Stimulated activated CD4-positive, alpha-beta T cell treated with anti-CD3 and anti-CD28 coated beads, Interleukin-15, amount 100 ng/mL, for 1 hour (primary cell): Measurements from ENCODE around the gene SCG5.

ENCODE experiments used
- DNase-seq, 2 donors: peaks; one replicate each; pipeline ENCODE4 v3.0.0-alpha.2; 2020; ENCODE audit warnings: low read depth in 1 of 2, low spot score in 1 of 2

Gene SCG5

DNA sequence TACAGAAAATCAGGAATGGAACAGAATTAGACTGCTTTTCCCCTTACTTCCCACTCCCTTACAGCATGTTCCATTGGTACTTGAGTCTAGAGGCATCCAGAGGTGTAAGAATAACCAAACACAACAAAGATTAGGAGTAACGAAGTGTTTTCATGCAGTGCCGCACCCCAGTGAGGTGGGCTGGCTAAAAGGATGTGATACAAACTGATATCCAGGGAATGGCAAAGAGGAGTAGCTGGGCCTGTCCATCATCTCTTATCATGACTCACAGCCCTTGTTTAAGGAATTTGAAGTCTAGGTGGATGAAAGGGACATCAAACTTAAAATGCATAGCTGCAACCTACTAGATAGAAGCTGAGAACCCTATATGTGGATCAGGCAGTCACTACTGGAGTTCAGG lies 16.4 kb downstream of the SCG5 start:
- no peak for DNase-seq

DNA sequence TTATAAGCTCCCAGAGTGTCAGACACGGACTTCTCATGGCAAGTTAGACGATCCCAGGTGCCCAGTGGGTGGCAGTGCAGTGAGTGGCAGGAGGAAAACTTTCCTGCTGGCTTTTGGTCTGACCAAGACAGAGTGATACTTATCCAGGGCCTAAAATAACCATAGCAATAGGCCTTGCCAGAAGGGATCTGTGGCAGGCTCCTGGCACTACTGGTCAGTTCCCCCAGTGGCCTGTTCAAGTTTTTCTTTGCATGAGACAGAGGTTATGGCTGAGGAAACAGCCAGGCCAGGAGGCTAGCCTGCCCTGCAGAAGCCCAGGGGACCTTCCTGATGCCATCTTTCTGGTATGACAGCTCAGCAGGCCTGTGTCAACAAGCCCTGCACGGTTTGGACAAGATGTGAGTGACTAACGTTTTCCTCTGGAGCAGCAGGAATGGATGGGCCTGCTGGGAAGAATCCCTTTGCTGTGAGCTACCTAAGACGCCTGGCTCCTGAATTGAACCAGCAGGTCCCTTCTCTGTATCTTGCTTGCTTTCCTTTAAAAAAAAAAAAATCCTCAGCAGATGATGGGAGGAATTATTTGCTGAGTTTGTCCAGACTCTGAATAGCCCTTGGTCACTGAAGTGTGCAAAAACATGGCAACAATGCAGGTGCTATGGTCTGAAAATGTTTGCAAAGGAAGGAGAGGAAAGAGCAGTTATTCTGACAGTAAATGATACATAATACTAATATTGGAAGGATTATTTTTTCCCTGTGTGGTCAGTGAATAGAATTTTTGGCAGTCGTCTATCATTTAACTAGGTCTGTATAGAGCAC lies 18.0 kb downstream of the SCG5 start:
- DNase-seq, result no peak

DNA sequence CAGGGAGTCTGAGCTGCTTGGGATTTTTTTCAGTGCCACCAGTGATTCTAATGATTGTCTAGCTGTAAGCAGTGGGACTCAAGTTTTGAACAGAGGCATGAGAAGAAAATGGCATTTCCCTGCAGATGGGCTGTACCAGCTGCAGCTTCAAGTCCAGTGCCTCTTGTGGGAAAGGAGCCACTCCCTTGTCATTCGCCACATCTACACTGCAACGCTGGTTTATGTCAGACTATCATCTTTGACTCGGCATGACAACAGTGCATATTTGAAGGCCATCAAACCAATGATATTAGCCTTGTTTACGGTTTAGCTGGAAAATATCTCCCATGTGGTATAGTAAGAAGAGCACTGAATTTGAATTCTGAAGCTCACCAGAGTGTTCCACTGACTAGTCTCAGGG lies 22.2 kb downstream of the SCG5 start:
- no peak for DNase-seq

DNA sequence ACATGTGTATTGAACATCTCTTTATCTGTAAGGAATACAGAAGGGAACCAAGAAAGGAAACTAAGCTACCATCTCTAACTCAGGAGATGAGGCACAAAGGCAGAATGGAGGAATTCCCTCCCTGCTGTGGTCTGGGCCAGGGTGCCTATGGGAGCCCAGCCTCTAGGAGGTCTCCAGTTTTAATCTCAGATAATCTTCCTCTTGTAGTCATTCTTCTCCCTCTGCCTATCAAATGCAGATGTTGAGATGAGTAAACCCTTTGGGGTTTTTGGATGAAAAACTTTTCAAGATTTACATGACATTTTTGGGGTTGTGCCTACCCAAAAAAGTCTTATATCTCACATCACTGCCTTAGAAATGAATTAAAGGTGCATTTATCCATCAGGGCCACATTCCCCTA lies 23.3 kb downstream of the SCG5 start:
- DNase-seq, result no peak

DNA sequence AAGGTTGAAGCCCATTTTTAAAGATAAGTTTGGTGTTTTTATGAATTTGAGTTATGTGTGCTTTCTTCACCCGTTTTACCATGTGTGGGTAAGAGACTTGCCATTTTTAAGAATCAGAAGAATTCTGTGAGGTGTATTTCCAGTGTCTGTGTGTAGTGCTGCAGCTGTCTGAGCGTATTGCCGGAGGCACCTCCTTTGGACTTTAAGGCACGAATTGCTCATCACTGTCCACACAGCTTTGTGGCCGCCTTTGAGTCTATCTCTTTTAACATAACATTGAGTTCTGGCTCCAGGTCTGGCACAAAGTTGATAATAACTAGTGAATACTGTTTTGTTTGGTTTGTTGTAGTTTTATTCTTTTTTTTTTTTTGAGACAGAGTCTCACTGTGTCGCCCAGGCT lies 25.8 kb downstream of the SCG5 start:
- no peak for DNase-seq

DNA sequence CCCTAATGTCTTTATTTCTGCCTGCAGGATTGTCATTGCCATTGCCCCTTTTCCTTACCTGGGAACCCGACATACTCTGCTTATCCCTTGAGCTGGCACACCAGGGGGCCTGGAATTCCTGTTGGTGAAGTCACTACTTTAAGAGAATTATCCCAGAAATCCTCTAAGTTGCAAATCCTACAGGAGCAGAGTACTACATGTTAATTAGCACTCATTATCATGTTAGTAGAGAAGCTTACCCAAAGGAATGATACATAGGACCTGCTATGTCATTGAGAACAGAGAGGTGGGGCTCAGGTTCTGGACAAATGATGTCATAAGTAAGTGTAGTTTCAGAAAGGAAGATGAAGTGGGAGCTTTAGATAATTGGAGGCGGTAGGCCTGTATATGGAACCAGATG lies 27.4 kb downstream of the SCG5 start:
- DNase-seq, result no peak

DNA sequence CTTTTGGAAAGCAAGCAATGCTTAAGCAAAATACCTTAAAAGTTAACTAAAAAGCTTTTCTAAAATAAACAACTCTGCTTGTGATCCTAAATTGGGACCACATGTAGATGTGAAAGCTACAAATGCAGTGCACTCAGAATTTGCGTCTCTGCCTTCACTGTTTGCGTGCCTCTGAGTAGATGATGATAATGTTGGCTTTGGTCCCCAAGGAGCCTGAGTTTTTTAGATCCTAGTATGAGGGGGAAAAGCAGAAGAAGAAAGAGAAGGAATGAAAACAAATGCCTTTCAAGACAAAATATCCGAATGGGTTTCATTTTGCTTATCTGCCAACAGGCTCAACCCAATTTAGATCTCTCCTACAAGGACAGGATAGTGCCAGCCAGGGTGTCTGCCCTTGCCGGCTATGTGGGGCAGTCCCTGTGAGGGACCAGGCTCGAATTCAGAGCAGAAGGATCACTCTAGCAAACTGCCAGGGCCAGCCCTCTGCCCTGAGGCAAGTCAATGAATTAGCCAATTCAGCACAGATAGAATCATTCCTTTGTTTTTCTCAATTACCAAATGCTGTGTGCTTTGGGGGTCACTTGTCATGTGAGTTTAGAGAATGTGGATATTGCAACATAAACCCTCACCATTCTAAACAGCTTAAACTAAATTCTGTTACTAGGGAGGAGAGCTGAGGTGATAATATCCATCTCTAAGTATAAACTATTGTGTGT lies 28.5 kb downstream of the SCG5 start:
- DNase-seq, result no peak

DNA sequence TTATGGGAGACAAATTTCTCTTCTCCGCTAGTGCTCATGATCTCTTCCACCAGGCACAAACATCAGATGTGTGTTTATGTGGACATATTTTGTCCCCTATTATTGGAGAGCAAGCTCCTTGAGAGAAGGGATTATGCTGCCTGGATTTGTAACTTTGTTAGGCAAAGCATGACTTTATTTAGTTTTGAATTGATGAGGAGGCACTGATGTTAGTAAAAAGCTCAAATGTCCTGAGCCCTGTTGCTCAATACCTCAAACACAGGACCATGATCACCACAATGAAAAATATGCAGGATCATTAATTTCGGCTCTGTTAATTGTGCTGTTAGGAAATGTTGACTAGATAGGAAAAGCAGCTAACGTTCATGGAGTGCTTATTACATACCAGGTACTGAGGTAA lies 29.1 kb downstream of the SCG5 start:
- DNase-seq, result no peak

DNA sequence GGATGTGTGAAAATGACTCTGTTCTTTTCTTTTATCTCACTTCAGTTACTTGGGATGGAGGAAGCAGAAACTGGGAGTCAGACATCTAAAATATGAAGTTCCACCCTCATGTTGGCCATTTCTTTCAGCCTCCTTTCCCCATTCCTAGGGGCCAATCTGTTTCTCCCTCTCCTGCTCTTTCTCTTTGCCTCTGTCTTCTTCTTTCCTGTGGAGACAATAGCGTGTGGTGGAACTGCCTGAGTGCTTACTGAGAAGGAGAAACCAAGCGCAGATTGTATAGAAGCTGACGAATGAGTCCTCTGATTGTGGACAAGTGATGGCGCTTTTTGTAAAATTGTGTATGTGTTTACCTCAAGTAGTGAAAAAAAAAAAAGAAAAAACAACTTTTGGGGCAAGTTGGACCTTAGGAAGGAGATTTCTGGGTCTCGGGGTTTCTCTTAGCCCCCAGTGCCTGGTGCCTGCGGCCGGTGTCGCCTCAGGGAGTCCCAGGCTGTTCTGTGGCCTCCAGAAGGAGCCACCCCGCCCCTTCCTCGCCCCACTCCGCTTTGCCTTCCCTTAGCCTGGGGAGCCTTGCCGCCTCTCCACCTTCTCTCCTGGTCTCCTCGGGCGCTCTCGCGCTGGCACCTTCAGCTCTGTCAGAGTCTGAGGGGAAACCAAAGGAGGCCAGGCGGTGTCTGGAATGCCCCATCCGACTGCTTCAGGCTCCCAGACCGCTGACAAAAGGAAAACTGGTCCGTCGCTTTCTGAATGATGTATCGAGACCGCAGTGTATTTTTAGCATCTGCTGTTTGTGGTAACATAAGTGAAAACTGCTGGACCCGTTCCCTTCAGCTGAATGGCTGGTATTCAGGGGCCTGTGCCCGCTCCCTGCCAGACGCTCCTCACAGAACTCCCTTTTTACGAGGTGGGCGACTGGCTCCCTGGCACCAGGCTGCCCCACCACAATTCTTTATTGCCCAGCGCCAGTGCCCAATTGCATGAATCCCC lies 30.1 kb downstream of the SCG5 start:
- DNase-seq, result no peak

DNA sequence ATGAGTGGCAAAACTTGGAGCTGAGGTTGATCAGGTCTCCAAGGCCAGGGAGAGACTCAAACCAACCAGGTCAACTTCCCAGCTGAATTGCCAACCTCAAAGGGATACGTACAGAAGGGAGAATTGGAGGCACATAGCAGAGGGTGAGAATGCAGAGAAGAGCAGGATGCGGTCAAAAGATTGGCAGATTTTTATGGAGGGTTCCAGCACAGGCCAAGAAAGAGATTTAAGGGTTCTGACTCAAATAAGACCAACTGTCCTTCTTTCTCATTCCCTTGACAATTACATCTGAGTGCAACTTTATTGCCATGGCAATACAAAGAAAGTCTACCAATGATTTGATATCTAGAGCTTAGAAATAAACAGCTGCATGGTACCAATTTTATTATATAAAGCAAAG lies 33.2 kb downstream of the SCG5 start:
- no peak for DNase-seq

DNA sequence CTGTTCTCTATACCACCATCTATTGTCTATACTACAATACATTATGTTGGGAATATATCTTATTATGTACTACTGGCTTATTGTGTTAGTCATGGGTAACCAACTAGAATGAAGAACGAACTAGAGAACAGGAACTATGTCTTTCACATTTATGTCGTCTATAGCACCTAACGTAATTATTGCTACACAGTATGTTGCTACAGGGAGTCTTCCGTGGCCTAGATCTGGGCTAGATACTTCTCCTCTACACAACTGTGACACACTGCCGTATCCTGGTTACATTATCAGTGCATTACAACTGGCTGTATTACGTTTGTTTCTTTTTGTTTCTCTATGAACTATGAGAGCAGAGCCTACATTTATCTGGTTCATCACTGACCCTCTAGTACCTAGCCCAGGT lies 34.0 kb downstream of the SCG5 start:
- DNase-seq, result no peak

DNA sequence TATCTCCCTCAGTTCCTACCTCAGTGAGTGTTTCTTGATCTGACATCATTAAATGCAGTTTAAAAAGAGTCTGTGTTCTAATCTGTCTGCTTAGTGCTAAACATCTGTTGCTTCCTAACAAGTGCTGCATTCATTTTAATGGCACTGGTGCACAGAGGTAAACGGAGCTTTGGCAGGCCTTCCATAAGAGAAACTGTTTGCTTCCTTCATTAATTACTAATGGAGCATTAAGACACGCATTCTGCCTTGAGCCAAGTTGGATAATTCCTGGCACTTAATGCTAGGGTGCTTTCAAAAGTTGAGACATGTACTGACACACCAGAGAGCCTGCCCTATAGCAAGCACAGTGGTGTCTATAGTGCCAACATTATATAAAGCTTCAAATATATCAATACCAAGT lies 34.7 kb downstream of the SCG5 start:
- DNase-seq, result no peak

DNA sequence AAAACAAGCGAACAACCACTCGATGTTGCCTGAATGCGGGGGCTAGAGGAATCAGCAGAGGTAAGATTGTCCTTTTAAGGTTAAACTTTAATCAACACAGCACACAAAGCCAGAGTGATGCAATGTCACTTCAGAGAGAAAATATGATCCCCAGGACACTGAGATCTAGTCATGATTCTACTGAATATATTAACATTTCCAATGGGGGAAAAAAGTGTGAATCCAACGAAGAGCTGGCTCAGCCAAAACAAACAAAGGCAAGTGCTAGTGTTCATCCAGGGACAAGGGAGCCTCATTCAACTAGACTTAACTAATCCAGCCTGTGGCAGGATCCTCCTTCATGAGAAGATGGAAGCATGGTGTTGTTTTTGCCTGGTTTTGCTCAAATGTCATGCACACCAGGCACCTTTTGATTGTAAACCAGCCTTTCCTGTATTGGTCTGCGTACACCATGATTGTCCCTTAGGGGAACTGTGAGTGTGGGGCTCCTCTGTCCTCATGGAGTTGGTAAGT lies 35.8 kb downstream of the SCG5 start:
- no peak for DNase-seq

DNA sequence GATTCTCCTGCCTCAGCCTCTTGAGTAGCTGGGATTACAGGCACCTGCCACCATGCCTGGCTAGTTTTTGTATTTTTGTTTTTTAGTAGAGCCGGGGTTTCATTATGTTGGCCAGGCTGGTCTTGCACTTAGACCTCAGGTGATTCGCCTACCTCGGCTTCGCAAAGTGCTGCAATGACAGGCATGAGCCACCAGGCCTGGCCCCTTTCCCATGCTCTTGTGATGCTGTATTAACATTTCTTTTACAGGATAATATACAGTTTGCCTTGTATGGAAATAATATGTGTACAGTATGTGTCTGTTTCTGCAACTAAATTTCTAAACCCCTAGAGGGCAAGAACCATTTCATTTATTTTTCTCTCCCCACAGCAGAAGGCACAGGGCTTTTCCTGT lies 37.8 kb downstream of the SCG5 start:
- no peak for DNase-seq

DNA sequence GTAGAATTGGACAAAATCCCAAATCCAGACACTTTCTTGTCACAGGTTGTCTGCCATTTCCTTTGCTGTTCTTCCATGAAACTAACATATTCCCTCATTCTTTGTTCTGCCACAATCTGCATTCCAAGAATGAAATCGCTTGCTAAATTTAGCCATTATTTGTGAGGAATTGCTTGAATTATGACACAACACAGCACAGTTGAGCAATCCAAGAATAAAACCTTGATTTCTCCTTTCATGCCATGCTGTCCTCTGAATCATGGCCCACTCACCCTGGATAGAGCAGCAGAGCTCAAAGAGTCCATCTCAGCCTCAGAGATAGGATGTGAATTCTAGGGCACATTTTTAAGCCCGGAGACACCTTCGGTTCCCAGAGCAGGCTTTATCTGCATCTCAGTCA lies 41.1 kb downstream of the SCG5 start:
- no peak for DNase-seq

DNA sequence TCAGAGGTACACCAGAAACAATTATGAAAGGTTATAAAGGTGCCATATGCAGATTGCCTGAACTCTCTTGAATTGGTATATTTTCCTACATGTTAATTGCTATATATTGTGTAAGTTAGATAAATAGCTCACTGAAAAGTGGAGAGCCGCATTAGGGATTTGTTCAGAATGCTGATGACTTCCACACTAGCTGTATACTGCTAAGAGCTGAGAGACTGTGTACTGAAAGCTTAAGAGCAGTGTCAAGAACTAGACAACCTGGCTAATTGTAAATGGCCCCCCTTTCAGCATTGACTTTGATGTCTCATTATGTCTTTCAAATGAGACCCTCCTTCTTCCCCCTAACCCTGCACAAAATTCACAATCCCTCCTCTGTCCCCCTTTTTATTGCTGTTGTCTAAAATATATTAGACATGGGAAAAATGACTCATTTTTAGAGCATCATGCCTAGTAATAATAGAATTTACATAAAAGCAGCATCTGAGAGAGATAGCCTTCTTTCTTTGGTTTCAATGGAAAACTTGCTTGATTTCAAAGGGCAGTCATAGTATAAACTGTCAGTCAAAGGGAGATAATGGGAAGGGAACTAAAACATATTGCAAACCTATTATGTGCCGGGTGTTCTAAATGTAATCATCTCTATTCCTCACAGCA lies 41.6 kb downstream of the SCG5 start:
- no peak for DNase-seq

DNA sequence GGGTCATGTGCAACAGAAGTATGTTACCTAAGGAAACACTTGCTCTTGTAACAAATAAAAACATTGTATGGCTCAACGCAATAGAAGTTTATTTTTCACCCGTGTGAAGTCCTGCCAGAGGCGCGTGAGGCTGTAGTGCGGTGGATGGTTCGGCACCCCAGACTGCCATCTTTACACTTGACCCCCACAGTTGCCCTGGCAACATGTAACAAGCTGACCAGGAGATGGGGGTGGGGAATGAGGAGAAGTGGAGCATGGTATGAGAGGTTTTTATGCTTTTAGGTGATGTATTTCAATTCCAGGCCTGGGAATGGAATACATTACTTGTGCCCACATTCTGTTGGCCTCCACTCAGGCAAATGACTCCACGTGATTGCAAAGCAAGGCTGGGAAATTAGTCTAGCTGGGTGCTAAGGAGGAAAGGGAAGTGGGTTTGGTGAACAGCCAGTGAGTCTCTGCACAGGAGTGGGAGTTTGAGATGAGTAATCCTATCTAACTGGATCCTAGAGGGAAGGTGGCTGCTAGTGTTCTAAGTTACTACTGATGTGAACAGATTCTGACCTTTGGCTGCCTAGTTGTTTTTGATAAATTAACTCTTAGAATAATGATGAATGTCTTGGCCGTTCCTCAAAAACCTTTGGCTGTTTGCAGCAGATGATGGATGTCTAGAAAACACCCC lies 42.5 kb downstream of the SCG5 start:
- DNase-seq, result no peak

DNA sequence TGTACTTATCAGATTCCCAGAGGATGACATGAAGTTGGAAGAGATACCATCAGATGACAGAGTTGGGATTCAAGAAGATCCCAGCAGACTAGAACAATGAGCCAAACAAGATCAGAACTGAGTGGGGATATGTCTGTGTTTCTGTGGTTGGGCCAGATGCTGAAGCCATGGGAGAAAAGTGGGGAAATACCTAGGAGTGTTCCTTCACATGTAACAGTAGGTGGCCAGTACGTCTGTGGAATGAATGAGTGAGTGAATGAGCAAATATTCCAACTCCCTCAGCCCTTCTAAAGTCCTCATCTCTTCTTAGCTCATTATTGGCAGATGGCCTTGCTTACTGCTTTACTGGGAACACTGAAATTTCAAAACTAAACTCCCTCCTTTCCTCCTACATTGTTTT lies 44.1 kb downstream of the SCG5 start:
- DNase-seq, result no peak

DNA sequence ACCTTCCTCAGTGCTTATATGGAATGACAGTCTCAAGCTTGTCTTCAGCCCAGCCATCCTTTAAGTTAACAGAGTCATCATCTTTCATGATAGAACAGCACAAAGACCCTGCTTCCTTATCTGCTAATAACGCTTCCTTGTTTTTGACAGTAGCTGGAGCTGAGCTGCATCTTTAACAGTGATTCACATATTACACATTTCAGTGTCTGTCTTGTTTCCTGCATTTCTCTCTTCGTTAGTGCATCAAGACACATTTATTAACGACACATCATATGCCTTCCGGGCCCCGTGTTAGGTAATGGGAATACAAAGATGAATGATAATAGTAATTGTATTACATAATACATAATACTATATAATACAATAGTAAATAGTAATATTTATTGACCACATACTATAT lies 46.0 kb downstream of the SCG5 start:
- no peak for DNase-seq

DNA sequence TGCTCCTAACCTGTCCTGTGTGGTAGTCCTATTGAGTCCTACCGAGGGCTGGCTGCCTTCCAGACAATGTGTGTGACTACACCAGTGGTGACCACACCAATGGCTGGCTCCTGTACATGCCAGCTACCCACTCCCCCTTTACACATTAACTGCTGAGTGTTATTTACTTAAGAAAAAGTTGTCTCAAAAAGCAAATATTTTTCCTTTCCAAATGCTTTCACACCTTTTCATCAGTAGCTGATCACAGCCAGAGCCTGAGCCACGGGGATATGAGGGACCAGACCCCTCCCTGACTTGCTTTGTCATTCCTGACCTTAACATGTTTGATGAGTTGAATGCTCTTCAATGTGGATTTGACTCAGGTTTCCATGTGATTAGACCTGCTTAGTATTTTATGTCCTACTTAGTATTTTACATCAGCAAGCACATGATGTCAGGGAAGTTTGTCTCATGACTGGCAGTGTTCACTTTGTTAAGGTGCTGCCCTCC lies 46.7 kb downstream of the SCG5 start:
- DNase-seq, result no peak
